HepG2 (cell line): ENCODE data around the gene BAZ1A. TPM values are rescaled to one million over a fixed set of nuclear protein-coding genes. Genes with fewer than 3 reads are reported as not detected.

Experiments used
- ARNT2 ChIP-seq: sonication (generic); formaldehyde crosslinking; IDR thresholded peaks from 2 replicates; pipeline ENCODE4 v1.8.0; 2022; ENCODE audit warnings: mild to moderate bottlenecking, low read depth, missing genetic modification reagents, moderate library complexity
- EEA1 ChIP-seq: sonication (generic); formaldehyde crosslinking; IDR thresholded peaks from 2 replicates; pipeline ENCODE4 v1.5.1; 2020; ENCODE audit warnings: mild to moderate bottlenecking, missing genetic modification reagents, borderline replicate concordance
- GRHL1 ChIP-seq: sonication (generic); formaldehyde crosslinking; conservative IDR thresholded peaks from 2 replicates; pipeline ENCODE4 v1.8.0; 2022; ENCODE audit warnings: missing genetic modification reagents
- MAFF ChIP-seq: IDR thresholded peaks from 2 replicates; pipeline ENCODE4 v1.6.1; 2011; ENCODE audit warnings: low read depth, low read length, improper control_type of control experiment
- MAZ ChIP-seq, 2 experiments: sonication (generic) in 1 of 2; formaldehyde crosslinking in 1 of 2; IDR thresholded peaks; 2 replicates each; pipeline versions ENCODE4 v1.5.0 to v1.6.1; 2012 to 2020; ENCODE audit warnings: low read depth in 2 of 2, mild to moderate bottlenecking in 2 of 2, borderline replicate concordance in 1 of 2, improper control_type of control experiment in 1 of 2, low read length in 1 of 2, missing genetic modification reagents in 1 of 2, moderate library complexity in 1 of 2
- NCOR1 ChIP-seq: fragments of 200-600 bp; sonication (generic); IDR thresholded peaks from 2 replicates; pipeline ENCODE4 v1.7.0; 2017; ENCODE audit warnings: antibody characterized with exemption, low read length, borderline replicate concordance
- NFYC ChIP-seq: IDR thresholded peaks from 2 replicates; pipeline ENCODE4 v1.6.1; 2016; ENCODE audit warnings: missing genetic modification reagents, missing compliant biosample characterization
- NR2F1 ChIP-seq, 2 experiments: fragments of 450-650 bp in 1 of 2; formaldehyde crosslinking in 1 of 2; IDR thresholded peaks; 2 replicates each; pipeline versions ENCODE4 v1.5.0 to v1.6.1; 2016 to 2020; ENCODE audit warnings: mild to moderate bottlenecking in 1 of 2, missing compliant biosample characterization in 1 of 2, missing genetic modification reagents in 1 of 2, moderate library complexity in 1 of 2
- NR2F6 ChIP-seq, 2 experiments: IDR thresholded peaks; 2 replicates each; pipeline ENCODE4 v1.6.1; 2016; ENCODE audit warnings: antibody characterized with exemption in 1 of 2, mild to moderate bottlenecking in 1 of 2
- PHB2 ChIP-seq: fragments of 450-650 bp; IDR thresholded peaks from 2 replicates; pipeline ENCODE4 v1.6.1; 2018; ENCODE audit not compliant: partially characterized antibody
- PHF20 ChIP-seq: sonication (generic); formaldehyde crosslinking; IDR thresholded peaks from 2 replicates; pipeline ENCODE4 v1.5.0; 2020; ENCODE audit warnings: mild to moderate bottlenecking, missing genetic modification reagents
- POLR2G ChIP-seq: fragments of 200-400 bp; formaldehyde crosslinking; IDR thresholded peaks from 2 replicates; pipeline ENCODE4 v1.6.1; 2018; ENCODE audit warnings: mild to moderate bottlenecking, low read depth, low read length, moderate library complexity
- RBM39 ChIP-seq: fragments of 200-400 bp; formaldehyde crosslinking; IDR thresholded peaks from one replicate; pipeline ENCODE4 v1.6.1; 2018; ENCODE audit warnings: antibody characterized with exemption, mild to moderate bottlenecking, low read depth, low read length; ENCODE audit not compliant: poor library complexity, severe bottlenecking
- REL ChIP-seq: sonication (generic); formaldehyde crosslinking; conservative IDR thresholded peaks from 2 replicates; pipeline ENCODE4 v1.8.0; 2022; ENCODE audit warnings: mild to moderate bottlenecking, missing genetic modification reagents, moderate library complexity
- RFX3 ChIP-seq: IDR thresholded peaks from 2 replicates; pipeline ENCODE4 v1.6.1; 2016; ENCODE audit warnings: missing biosample characterization, missing genetic modification reagents
- SETDB1 ChIP-seq: sonication (generic); formaldehyde crosslinking; IDR thresholded peaks from 2 replicates; pipeline ENCODE4 v1.5.1; 2020; ENCODE audit warnings: missing genetic modification reagents, mild to moderate bottlenecking, borderline replicate concordance
- XBP1 ChIP-seq: sonication (generic); formaldehyde crosslinking; IDR thresholded peaks from 2 replicates; pipeline ENCODE4 v1.5.0; 2020; ENCODE audit warnings: missing genetic modification reagents
- ZBTB1 ChIP-seq: sonication (generic); formaldehyde crosslinking; IDR thresholded peaks from 2 replicates; pipeline ENCODE4 v1.4.0; 2020; ENCODE audit warnings: missing genetic modification reagents, borderline replicate concordance
- ZFP62 ChIP-seq: sonication (generic); formaldehyde crosslinking; IDR thresholded peaks from 2 replicates; pipeline ENCODE4 v1.4.0; 2020; ENCODE audit warnings: missing genetic modification reagents
- ZNF136 ChIP-seq: sonication (generic); formaldehyde crosslinking; IDR thresholded peaks from 2 replicates; pipeline ENCODE4 v1.8.1; 2022; ENCODE audit warnings: low read depth, mild to moderate bottlenecking, moderate library complexity, missing genetic modification reagents
- ZNF230 ChIP-seq: sonication (generic); formaldehyde crosslinking; IDR thresholded peaks from 2 replicates; pipeline ENCODE4 v1.4.0; 2020; ENCODE audit warnings: mild to moderate bottlenecking, missing genetic modification reagents
- ZNF570 ChIP-seq: sonication (generic); formaldehyde crosslinking; IDR thresholded peaks from 2 replicates; pipeline ENCODE4 v1.4.0; 2020; ENCODE audit warnings: mild to moderate bottlenecking, missing genetic modification reagents, borderline replicate concordance
- ZNF616 ChIP-seq: sonication (generic); formaldehyde crosslinking; IDR thresholded peaks from 2 replicates; pipeline ENCODE4 v1.5.0; 2020; ENCODE audit warnings: low read depth, mild to moderate bottlenecking, missing genetic modification reagents
- ZNF644 ChIP-seq: IDR thresholded peaks from 2 replicates; pipeline ENCODE4 v1.6.1; 2016; ENCODE audit warnings: low read depth
- ZNF713 ChIP-seq: sonication (generic); formaldehyde crosslinking; IDR thresholded peaks from 2 replicates; pipeline ENCODE4 v1.4.0; 2020; ENCODE audit warnings: mild to moderate bottlenecking, missing genetic modification reagents
- ZSCAN25 ChIP-seq: sonication (generic); formaldehyde crosslinking; IDR thresholded peaks from 2 replicates; pipeline ENCODE4 v1.8.0; 2022; ENCODE audit warnings: mild to moderate bottlenecking, missing genetic modification reagents
- polyA plus RNA-seq, 8 experiments: library from polyadenylated mRNA; depleted of rRNA in 3 of 8; stranded (reverse) in 7 of 8; unstranded in 1 of 8; fragments of >200 nt; fragmentation: Illumina TruSeq in 4 of 8; extraction: Trizol in 4 of 8; gene quantifications; 2 replicates each; pipeline versions ENCODE4 v1.2.1 to v1.2.3, GENCODE V29; 2011 to 2016; ENCODE audit warnings: low read depth in 4 of 8, missing spikeins in 1 of 8, mixed read lengths in 1 of 8; ENCODE audit not compliant: insufficient read depth in 1 of 8
- total RNA-seq, 5 experiments: library from RNA; depleted of rRNA; stranded (reverse); fragments of >200 nt; fragmentation: Illumina TruSeq; extraction: Trizol; gene quantifications; 2 replicates each; pipeline ENCODE4 v1.2.3, GENCODE V29; 2016; ENCODE audit warnings: low read depth in 1 of 5
- TF ChIP-seq, protein P1 (sequence below), 2 experiments: IDR thresholded peaks; 2 replicates each; pipeline ENCODE4 v1.6.1; 2011 to 2012; ENCODE audit warnings: low read length in 2 of 2, borderline replicate concordance in 1 of 2, low read depth in 1 of 2, mild to moderate bottlenecking in 1 of 2, moderate library complexity in 1 of 2

BAZ1A gene
- total and polyA plus RNA-seq, 2 of the 13 experiments (the other 11 are each of a cell fraction or from before 2014, with no cell fraction given), result 20.9 to 56.8 TPM

DNA sequence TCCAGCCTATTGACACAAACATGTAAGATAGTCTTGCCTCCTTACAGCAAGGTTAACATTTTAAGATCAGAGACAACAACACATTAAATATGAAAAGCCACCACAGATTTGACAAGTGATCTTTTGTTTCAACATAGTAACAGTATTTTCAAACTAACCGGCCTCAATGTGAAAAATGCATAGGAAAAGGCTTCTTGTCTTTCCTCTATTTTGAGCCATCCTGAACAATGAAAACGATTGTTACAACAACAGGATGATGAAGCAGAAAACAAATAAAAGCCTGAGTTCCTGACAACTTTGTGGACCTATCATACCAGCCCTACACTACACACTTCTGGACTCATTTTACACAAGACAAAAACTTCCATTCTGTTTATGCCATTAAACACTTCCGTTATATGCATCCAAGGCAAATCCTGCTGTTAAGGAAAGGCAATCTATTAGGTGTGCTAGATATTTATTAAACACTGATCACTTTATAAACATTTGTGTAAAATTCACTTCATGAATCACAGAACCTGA lies 37.3 kb downstream of the BAZ1A start (continued):
- TF ChIP-seq GRHL1 (CRISPR knock-in tag) (no peak), MAZ (IDR thresholded peaks at IDR 0.05; ENCODE audit: borderline replicate concordance, low read depth, low read length) (no peak), MAZ (CRISPR knock-in tag; IDR thresholded peaks at IDR 0.05; ENCODE audit: low read depth) (no peak), ZNF616 (CRISPR knock-in tag) (no peak), RFX3 (CRISPR knock-in tag) (peak; percentile 25; the same call in 1 of the 2 replicates), ZSCAN25 (CRISPR knock-in tag) (no peak), NCOR1 (no peak), NFYC (CRISPR knock-in tag) (no peak), EEA1 (CRISPR knock-in tag) (no peak), SETDB1 (CRISPR knock-in tag) (no peak), ZNF230 (CRISPR knock-in tag) (no peak), NR2F6 (IDR thresholded peaks at IDR 0.05) (peak; percentile 11; the same call in 1 of the 2 replicates), NR2F6 (CRISPR knock-in tag; IDR thresholded peaks at IDR 0.05) (no peak), ZBTB1 (CRISPR knock-in tag) (no peak), ZFP62 (CRISPR knock-in tag) (no peak), ZNF713 (CRISPR knock-in tag) (no peak), PHF20 (no peak), POLR2G (no peak), ZNF136 (no peak), MAFF (peak; percentile 25; the same call in 1 of the 2 replicates), XBP1 (CRISPR knock-in tag) (no peak), REL (no peak), PHB2 (no peak), RBM39 (no peak), NR2F1 (CRISPR knock-in tag; IDR thresholded peaks at IDR 0.05) (no peak), ZNF644 (CRISPR knock-in tag) (no peak), ZNF570 (CRISPR knock-in tag) (no peak), ARNT2 (CRISPR knock-in tag) (no peak)
- TF ChIP-seq, protein P1, sequence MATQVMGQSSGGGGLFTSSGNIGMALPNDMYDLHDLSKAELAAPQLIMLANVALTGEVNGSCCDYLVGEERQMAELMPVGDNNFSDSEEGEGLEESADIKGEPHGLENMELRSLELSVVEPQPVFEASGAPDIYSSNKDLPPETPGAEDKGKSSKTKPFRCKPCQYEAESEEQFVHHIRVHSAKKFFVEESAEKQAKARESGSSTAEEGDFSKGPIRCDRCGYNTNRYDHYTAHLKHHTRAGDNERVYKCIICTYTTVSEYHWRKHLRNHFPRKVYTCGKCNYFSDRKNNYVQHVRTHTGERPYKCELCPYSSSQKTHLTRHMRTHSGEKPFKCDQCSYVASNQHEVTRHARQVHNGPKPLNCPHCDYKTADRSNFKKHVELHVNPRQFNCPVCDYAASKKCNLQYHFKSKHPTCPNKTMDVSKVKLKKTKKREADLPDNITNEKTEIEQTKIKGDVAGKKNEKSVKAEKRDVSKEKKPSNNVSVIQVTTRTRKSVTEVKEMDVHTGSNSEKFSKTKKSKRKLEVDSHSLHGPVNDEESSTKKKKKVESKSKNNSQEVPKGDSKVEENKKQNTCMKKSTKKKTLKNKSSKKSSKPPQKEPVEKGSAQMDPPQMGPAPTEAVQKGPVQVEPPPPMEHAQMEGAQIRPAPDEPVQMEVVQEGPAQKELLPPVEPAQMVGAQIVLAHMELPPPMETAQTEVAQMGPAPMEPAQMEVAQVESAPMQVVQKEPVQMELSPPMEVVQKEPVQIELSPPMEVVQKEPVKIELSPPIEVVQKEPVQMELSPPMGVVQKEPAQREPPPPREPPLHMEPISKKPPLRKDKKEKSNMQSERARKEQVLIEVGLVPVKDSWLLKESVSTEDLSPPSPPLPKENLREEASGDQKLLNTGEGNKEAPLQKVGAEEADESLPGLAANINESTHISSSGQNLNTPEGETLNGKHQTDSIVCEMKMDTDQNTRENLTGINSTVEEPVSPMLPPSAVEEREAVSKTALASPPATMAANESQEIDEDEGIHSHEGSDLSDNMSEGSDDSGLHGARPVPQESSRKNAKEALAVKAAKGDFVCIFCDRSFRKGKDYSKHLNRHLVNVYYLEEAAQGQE (IDR thresholded peaks at IDR 0.05; ENCODE audit: borderline replicate concordance in 1 of 2, low read depth in 1 of 2, low read length in 2 of 2), result no peak
